Measurements from ENCODE around the gene USP31.

DNA sequence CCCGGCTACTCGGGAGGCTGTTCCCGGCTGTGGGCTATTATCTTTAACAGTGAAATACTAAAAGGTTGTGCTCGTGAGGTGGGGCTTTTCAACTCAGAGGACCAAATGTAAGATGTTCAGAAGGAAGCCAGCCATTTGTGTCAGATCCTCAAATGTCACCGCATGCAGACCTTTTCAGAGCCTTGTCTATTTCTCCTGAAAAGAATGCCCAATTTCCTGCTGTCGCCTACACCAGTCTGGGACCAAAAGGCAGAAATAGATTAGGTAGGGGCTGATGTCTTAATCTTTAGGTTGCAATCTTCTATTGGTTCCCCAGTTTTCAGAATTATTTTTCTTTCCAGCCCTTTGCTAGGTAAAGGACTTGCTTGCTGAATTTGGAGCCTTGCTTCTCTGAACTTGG lies 8.9 kb upstream of the USP31 start:
- TF ChIP-seq, protein P1, sequence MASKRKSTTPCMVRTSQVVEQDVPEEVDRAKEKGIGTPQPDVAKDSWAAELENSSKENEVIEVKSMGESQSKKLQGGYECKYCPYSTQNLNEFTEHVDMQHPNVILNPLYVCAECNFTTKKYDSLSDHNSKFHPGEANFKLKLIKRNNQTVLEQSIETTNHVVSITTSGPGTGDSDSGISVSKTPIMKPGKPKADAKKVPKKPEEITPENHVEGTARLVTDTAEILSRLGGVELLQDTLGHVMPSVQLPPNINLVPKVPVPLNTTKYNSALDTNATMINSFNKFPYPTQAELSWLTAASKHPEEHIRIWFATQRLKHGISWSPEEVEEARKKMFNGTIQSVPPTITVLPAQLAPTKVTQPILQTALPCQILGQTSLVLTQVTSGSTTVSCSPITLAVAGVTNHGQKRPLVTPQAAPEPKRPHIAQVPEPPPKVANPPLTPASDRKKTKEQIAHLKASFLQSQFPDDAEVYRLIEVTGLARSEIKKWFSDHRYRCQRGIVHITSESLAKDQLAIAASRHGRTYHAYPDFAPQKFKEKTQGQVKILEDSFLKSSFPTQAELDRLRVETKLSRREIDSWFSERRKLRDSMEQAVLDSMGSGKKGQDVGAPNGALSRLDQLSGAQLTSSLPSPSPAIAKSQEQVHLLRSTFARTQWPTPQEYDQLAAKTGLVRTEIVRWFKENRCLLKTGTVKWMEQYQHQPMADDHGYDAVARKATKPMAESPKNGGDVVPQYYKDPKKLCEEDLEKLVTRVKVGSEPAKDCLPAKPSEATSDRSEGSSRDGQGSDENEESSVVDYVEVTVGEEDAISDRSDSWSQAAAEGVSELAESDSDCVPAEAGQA (IDR thresholded peaks at IDR 0.05; ENCODE audit: low read depth) = no peak
- TF ChIP-seq, protein P1 (CRISPR knock-in tag; IDR thresholded peaks at IDR 0.05; ENCODE audit: borderline replicate concordance) = no peak
- no peak for TF ChIP-seq SNAI1 (CRISPR knock-in tag; IDR thresholded peaks at IDR 0.05; ENCODE audit: borderline replicate concordance)
- TF ChIP-seq EZH2 (conservative IDR thresholded peaks at IDR 0.05; ENCODE audit: low read depth, low read length) = no peak
- TF ChIP-seq, protein P2, sequence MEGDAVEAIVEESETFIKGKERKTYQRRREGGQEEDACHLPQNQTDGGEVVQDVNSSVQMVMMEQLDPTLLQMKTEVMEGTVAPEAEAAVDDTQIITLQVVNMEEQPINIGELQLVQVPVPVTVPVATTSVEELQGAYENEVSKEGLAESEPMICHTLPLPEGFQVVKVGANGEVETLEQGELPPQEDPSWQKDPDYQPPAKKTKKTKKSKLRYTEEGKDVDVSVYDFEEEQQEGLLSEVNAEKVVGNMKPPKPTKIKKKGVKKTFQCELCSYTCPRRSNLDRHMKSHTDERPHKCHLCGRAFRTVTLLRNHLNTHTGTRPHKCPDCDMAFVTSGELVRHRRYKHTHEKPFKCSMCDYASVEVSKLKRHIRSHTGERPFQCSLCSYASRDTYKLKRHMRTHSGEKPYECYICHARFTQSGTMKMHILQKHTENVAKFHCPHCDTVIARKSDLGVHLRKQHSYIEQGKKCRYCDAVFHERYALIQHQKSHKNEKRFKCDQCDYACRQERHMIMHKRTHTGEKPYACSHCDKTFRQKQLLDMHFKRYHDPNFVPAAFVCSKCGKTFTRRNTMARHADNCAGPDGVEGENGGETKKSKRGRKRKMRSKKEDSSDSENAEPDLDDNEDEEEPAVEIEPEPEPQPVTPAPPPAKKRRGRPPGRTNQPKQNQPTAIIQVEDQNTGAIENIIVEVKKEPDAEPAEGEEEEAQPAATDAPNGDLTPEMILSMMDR (CRISPR knock-in tag; IDR thresholded peaks at IDR 0.05) = no peak
- TF ChIP-seq, protein P3, sequence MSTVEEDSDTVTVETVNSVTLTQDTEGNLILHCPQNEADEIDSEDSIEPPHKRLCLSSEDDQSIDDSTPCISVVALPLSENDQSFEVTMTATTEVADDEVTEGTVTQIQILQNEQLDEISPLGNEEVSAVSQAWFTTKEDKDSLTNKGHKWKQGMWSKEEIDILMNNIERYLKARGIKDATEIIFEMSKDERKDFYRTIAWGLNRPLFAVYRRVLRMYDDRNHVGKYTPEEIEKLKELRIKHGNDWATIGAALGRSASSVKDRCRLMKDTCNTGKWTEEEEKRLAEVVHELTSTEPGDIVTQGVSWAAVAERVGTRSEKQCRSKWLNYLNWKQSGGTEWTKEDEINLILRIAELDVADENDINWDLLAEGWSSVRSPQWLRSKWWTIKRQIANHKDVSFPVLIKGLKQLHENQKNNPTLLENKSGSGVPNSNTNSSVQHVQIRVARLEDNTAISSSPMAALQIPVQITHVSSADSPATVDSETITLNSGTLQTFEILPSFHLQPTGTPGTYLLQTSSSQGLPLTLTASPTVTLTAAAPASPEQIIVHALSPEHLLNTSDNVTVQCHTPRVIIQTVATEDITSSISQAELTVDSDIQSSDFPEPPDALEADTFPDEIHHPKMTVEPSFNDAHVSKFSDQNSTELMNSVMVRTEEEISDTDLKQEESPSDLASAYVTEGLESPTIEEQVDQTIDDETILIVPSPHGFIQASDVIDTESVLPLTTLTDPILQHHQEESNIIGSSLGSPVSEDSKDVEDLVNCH (CRISPR knock-in tag; IDR thresholded peaks at IDR 0.05) = no peak
- no peak for TF ChIP-seq ZNF282 (IDR thresholded peaks at IDR 0.05; ENCODE audit: partially characterized antibody)
- no peak for TF ChIP-seq ZNF557 (CRISPR knock-in tag; IDR thresholded peaks at IDR 0.05)
- TF ChIP-seq, protein P4, sequence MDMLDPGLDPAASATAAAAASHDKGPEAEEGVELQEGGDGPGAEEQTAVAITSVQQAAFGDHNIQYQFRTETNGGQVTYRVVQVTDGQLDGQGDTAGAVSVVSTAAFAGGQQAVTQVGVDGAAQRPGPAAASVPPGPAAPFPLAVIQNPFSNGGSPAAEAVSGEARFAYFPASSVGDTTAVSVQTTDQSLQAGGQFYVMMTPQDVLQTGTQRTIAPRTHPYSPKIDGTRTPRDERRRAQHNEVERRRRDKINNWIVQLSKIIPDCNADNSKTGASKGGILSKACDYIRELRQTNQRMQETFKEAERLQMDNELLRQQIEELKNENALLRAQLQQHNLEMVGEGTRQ (IDR thresholded peaks at IDR 0.05; ENCODE audit: low read depth, low read length) = no peak
- TF ChIP-seq, protein P4 (CRISPR knock-in tag; IDR thresholded peaks at IDR 0.05; ENCODE audit: borderline replicate concordance) = no peak
- TF ChIP-seq KDM1A (CRISPR knock-in tag; IDR thresholded peaks at IDR 0.05) = no peak
- no peak for TF ChIP-seq CHCHD3 (CRISPR knock-in tag; IDR thresholded peaks at IDR 0.05)

Data from HepG2 (cell line).